Left renal cortex interstitium (tissue), 4 donors: ENCODE measurements around the gene GCC1. TPM values are rescaled to one million over a fixed set of nuclear protein-coding genes. Genes with fewer than 3 reads are reported as not detected.
"Not testable (repeated sequence)": the region's sequence is repeated elsewhere in the genome, so short reads cannot be mapped to it uniquely, and the experiment has no call there.

Experiments used
- DNase-seq, 4 donors: peaks; one replicate each; pipeline ENCODE4 v3.0.0-alpha.2; 2013; ENCODE audit warnings: low read depth in 4 of 4, low spot score in 2 of 4, missing footprints in 1 of 4
- polyA plus RNA-seq, 4 donors: library from polyadenylated mRNA; unstranded; fragments of 120-200 nt; gene quantifications; one replicate each; pipeline ENCODE4 v1.2.1, GENCODE V29; 2013; ENCODE audit not compliant: insufficient read length in 4 of 4

The GCC1 gene
- polyA plus RNA-seq, 4 donors = 13.3 to 15.5 (median 15.0) TPM

GRCh38 chr7:127589896-127590295 is 4.5 kb upstream of the GCC1 start:
- no peak for DNase-seq

- DNase-seq = peak in 3 of 4 donors; percentile 18 to 45 (median 29)
Observed at GRCh38 chr7:127588697-127589482, 3.5 kb upstream of the GCC1 start.

- peak; percentile 45 to 78 (median 70) for DNase-seq
Observed at GRCh38 chr7:127588019-127588696, 2.8 kb upstream of the GCC1 start, which contains the start of gene ARF5. Gene ARF5, plus strand, starts transcription at chr7:127588411. Its CDS starts 88 bp downstream, at chr7:127588499.

- no peak for DNase-seq
Observed at GRCh38 chr7:127587663-127588018, 2.2 kb upstream of the GCC1 start.

GRCh38 chr7:127586346-127586745 is 950 bp upstream of the GCC1 start:
- no peak for DNase-seq

- no peak for DNase-seq
Observed at GRCh38 chr7:127584648-127585043, 750 bp downstream of the GCC1 start.

GRCh38 chr7:127582361-127582760 is 3.0 kb downstream of the GCC1 start:
- no peak for DNase-seq

- no peak for DNase-seq
Observed at GRCh38 chr7:127581716-127582115, 3.7 kb downstream of the GCC1 start.

GRCh38 chr7:127580612-127581011 is 4.8 kb downstream of the GCC1 start:
- no peak for DNase-seq

GRCh38 chr7:127578711-127579275 is 6.6 kb downstream of the GCC1 start:
- no peak for DNase-seq

- no peak for DNase-seq
Observed at GRCh38 chr7:127578036-127578684, 7.2 kb downstream of the GCC1 start.

GRCh38 chr7:127571741-127572505 is 13.5 kb downstream of the GCC1 start:
- no peak for DNase-seq

GRCh38 chr7:127568034-127568433 is 17.4 kb downstream of the GCC1 start:
- DNase-seq = not testable (repeated sequence)

- DNase-seq = no peak
Observed at GRCh38 chr7:127566242-127566641, 19.2 kb downstream of the GCC1 start.

GRCh38 chr7:127557803-127558202 is 27.6 kb downstream of the GCC1 start:
- no peak for DNase-seq

- no peak for DNase-seq
Observed at GRCh38 chr7:127556404-127556803, 29.0 kb downstream of the GCC1 start.

GRCh38 chr7:127551941-127552340 is 33.5 kb downstream of the GCC1 start:
- no peak for DNase-seq

GRCh38 chr7:127550247-127550646 is 35.1 kb downstream of the GCC1 start:
- DNase-seq = no peak

- no peak for DNase-seq
Observed at GRCh38 chr7:127546313-127546712, 39.1 kb downstream of the GCC1 start.

GRCh38 chr7:127541548-127541947 is 43.8 kb downstream of the GCC1 start:
- no peak for DNase-seq
